Measurements from ENCODE around the gene GPR149.

Gene GPR149

GRCh38 chr3:154345422-154346122, 84.4 kb downstream of the GPR149 start:
- no peak for DNase-seq (ENCODE audit: low read depth in 2 of 2)

GRCh38 chr3:154338570-154338969, 91.4 kb downstream of the GPR149 start:
- DNase-seq (ENCODE audit: low read depth in 2 of 2) = no peak

- no peak for DNase-seq (ENCODE audit: low read depth in 2 of 2)
Measured at GRCh38 chr3:154338008-154338407, 92.0 kb downstream of the GPR149 start.

- no peak for DNase-seq (ENCODE audit: low read depth in 2 of 2)
Measured at GRCh38 chr3:154334973-154335420, 95.0 kb downstream of the GPR149 start.

- no peak for DNase-seq (ENCODE audit: low read depth in 2 of 2)
Measured at GRCh38 chr3:154327871-154328270, 102.1 kb downstream of the GPR149 start.

GRCh38 chr3:154324919-154325318, 105.1 kb downstream of the GPR149 start:
- no peak for DNase-seq (ENCODE audit: low read depth in 2 of 2)

GRCh38 chr3:154323891-154324738, 105.9 kb downstream of the GPR149 start, which contains the start of gene DHX36:
DHX36 (minus strand) TSS chr3:154324487; CDS start chr3:154324416, 71 bp downstream.
- peak; percentile 79 to 81 for DNase-seq (ENCODE audit: low read depth in 2 of 2)

GRCh38 chr3:154316974-154317767, 112.8 kb downstream of the GPR149 start:
- no peak for DNase-seq (ENCODE audit: low read depth in 2 of 2)

GRCh38 chr3:154314152-154314551, 115.8 kb downstream of the GPR149 start:
- DNase-seq (ENCODE audit: low read depth in 2 of 2) = no peak

GRCh38 chr3:154310840-154311239, 119.2 kb downstream of the GPR149 start:
- DNase-seq (ENCODE audit: low read depth in 2 of 2) = no peak

GRCh38 chr3:154307363-154307762, 122.6 kb downstream of the GPR149 start:
- DNase-seq (ENCODE audit: low read depth in 2 of 2) = no peak

- DNase-seq (ENCODE audit: low read depth in 2 of 2) = no peak
Measured at GRCh38 chr3:154304936-154305335, 125.1 kb downstream of the GPR149 start.

- no peak for DNase-seq (ENCODE audit: low read depth in 2 of 2)
Measured at GRCh38 chr3:154304116-154304786, 125.7 kb downstream of the GPR149 start.

- no peak for DNase-seq (ENCODE audit: low read depth in 2 of 2)
Measured at GRCh38 chr3:154301561-154301960, 128.4 kb downstream of the GPR149 start.

- no peak for DNase-seq (ENCODE audit: low read depth in 2 of 2)
Measured at GRCh38 chr3:154294016-154294415, 136.0 kb downstream of the GPR149 start.

GRCh38 chr3:154290187-154290586, 139.8 kb downstream of the GPR149 start:
- no peak for DNase-seq (ENCODE audit: low read depth in 2 of 2)

Measured in stimulated activated CD4-positive, alpha-beta T cell treated with anti-CD3 and anti-CD28 coated beads, Interleukin-4, amount 100 ng/mL, for 48 hours (primary cell).